CD14-positive monocyte (primary cell): ENCODE results near the gene TAS1R2. TPM values are rescaled to one million over a fixed set of nuclear protein-coding genes. Genes with fewer than 3 reads are reported as not detected.

Source experiments
- DNase-seq, 3 donors: peaks; one replicate each; pipeline ENCODE4 v3.0.0-alpha.2; 2011 to 2022
- H2AFZ ChIP-seq: 2 replicates; pipeline ENCODE4 v1.6.0; 2012; ENCODE audit warnings: mild to moderate bottlenecking, low read depth, low read length, inconsistent platforms; ENCODE audit not compliant: insufficient read depth, poor library complexity, severe bottlenecking
- H3K27ac ChIP-seq, 2 donors: 1 replicate in 1 of 2; 2 replicates in 1 of 2; pipeline ENCODE4 v1.5.1; 2012 to 2013; ENCODE audit warnings: low read length in 2 of 2, control low read depth in 1 of 2, inconsistent platforms in 1 of 2, low read depth in 1 of 2, mild to moderate bottlenecking in 1 of 2
- H3K27me3 ChIP-seq, 2 donors: one replicate each; pipeline versions ENCODE4 v1.6.0 to v1.6.1; 2011 to 2013; ENCODE audit warnings: low read length in 2 of 2; ENCODE audit not compliant: control insufficient read depth in 2 of 2, insufficient read depth in 2 of 2
- H3K36me3 ChIP-seq, 2 donors: replicated peaks in 1 of 2; 1 replicate in 1 of 2; 2 replicates in 1 of 2; pipeline versions ENCODE4 v1.5.1 to v1.6.1; 2012 to 2013; ENCODE audit warnings: low read length in 2 of 2, control low read depth in 1 of 2, inconsistent platforms in 1 of 2, mild to moderate bottlenecking in 1 of 2; ENCODE audit not compliant: insufficient read depth in 2 of 2, control insufficient read depth in 1 of 2
- H3K4me1 ChIP-seq, 2 donors: 1 replicate in 1 of 2; 2 replicates in 1 of 2; pipeline versions ENCODE4 v1.5.1 to v1.6.1; 2012 to 2013; ENCODE audit warnings: low read length in 2 of 2, control low read depth in 1 of 2, inconsistent platforms in 1 of 2, mild to moderate bottlenecking in 1 of 2, moderate library complexity in 1 of 2; ENCODE audit not compliant: insufficient read depth in 2 of 2, control insufficient read depth in 1 of 2
- H3K4me2 ChIP-seq: replicated peaks from 2 replicates; pipeline ENCODE3; 2012; ENCODE audit warnings: low read length, moderate library complexity, mild to moderate bottlenecking; ENCODE audit not compliant: poor library complexity, severe bottlenecking; ENCODE audit errors: extremely low read depth
- H3K4me3 ChIP-seq, 3 experiments: fragments of 200-600 bp in 1 of 3; sonication (generic) in 1 of 3; replicated peaks in 1 of 3; 1 replicate in 2 of 3; 2 replicates in 1 of 3; pipeline ENCODE4 v1.5.1; 2011 to 2013; ENCODE audit warnings: low read length in 3 of 3, mild to moderate bottlenecking in 3 of 3, control low read depth in 2 of 3, low read depth in 2 of 3, inconsistent platforms in 1 of 3, moderate library complexity in 1 of 3
- H3K79me2 ChIP-seq: 2 replicates; pipeline ENCODE4 v1.6.0; 2012; ENCODE audit warnings: mild to moderate bottlenecking, control low read depth, inconsistent platforms, low read length, moderate library complexity; ENCODE audit not compliant: insufficient read depth
- H3K9ac ChIP-seq: 2 replicates; pipeline ENCODE4 v1.6.0; 2017; ENCODE audit warnings: low read length, mild to moderate bottlenecking; ENCODE audit not compliant: insufficient read depth, poor library complexity, severe bottlenecking
- H3K9me3 ChIP-seq, 2 donors: replicated peaks in 1 of 2; 1 replicate in 1 of 2; 2 replicates in 1 of 2; pipeline versions ENCODE4 v1.5.1 to v1.6.1; 2012 to 2013; ENCODE audit warnings: low read length in 2 of 2, control low read depth in 1 of 2; ENCODE audit not compliant: control insufficient read depth in 1 of 2, insufficient read depth in 1 of 2
- H4K20me1 ChIP-seq: 2 replicates; pipeline ENCODE4 v1.6.0; 2012; ENCODE audit warnings: mild to moderate bottlenecking, low read length, control low read depth, moderate library complexity; ENCODE audit not compliant: insufficient read depth
- H3K27ac Mint-ChIP-seq, 7 donors: one replicate each; pipeline ENCODE4 v1.8.0; 2020; ENCODE audit warnings: mild to moderate bottlenecking in 7 of 7, mixed read lengths in 7 of 7, moderate library complexity in 6 of 7, inconsistent platforms in 2 of 7
- H3K27me3 Mint-ChIP-seq, 3 donors: one replicate each; pipeline ENCODE4 v1.8.0; 2021 to 2022; ENCODE audit warnings: low read depth in 3 of 3, mild to moderate bottlenecking in 3 of 3, mixed read lengths in 3 of 3, moderate library complexity in 3 of 3, inconsistent platforms in 1 of 3
- H3K36me3 Mint-ChIP-seq, 2 donors: one replicate each; pipeline ENCODE4 v1.8.0; 2020; ENCODE audit warnings: mixed read lengths in 2 of 2, inconsistent platforms in 1 of 2, mild to moderate bottlenecking in 1 of 2
- H3K4me1 Mint-ChIP-seq: one replicate; pipeline ENCODE4 v1.8.0; 2020; ENCODE audit warnings: mild to moderate bottlenecking, mixed read lengths
- H3K4me3 Mint-ChIP-seq, 2 donors: one replicate each; pipeline ENCODE4 v1.8.0; 2020; ENCODE audit warnings: mild to moderate bottlenecking in 2 of 2, mixed read lengths in 2 of 2, moderate library complexity in 1 of 2
- H3K9me3 Mint-ChIP-seq, 7 donors: one replicate each; pipeline ENCODE4 v1.8.0; 2020 to 2022; ENCODE audit warnings: mixed read lengths in 7 of 7, mild to moderate bottlenecking in 6 of 7, moderate library complexity in 6 of 7, inconsistent platforms in 2 of 7
- CTCF ChIP-seq: fragments of 200-600 bp; IDR thresholded peaks from one replicate; pipeline ENCODE4 v1.8.0; 2022; ENCODE audit warnings: antibody characterized with exemption, mild to moderate bottlenecking
- WGBS: methylation state at CpG from one replicate; pipeline ENCODE4 v1.1.5; 2013; ENCODE audit warnings: missing lambda C conversion rate; ENCODE audit not compliant: insufficient coverage; 5-methylcytosine and 5-hydroxymethylcytosine counted together
- intact Hi-C, 2 donors: fragments of 100-400 bp; cut with micrococcal nuclease; formaldehyde crosslinking; loops; one replicate each; pipeline versions ENCODE4 v1.15.0 to v1.15.1; 2023
- polyA plus RNA-seq, 3 donors: library from polyadenylated mRNA; depleted of rRNA in 1 of 3; unstranded in 2 of 3; stranded (reverse) in 1 of 3; fragments of 300-500 nt in 2 of 3; fragments of >200 nt in 1 of 3; fragmentation: Illumina TruSeq in 2 of 3; gene quantifications; 1 replicate in 2 of 3; 2 replicates in 1 of 3; pipeline ENCODE4 v1.2.3, GENCODE V29; 2012 to 2021

Gene TAS1R2
- polyA plus RNA-seq, 3 donors, result not detected

DNA sequence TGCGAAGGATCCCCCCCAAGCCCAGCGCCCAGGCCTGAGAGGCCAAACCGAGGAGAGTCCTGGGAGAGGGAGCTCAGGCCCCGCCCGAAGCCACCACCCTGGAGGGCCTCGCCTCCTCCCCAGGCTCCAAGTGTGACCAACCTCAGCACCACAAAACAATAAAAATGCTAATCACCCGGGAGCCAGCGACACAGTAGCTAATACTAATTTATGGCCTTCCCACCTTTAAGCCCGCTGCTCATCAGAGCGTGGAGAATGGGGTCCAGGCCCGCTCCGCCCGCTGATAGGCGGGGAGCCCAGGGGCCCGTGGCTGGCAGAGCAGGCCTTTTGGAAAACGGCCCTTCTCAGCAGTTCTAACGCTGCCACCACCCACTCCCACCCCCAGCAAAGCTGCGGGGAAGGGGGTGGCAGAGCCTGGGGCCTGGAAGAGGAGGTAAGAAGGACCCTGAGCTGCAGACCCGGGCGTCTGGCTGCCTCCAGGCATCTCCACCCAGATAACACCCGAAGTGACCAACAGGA lies 20.4 kb upstream of the TAS1R2 start:
- Histone ChIP-seq H3K9me3 (no peaks in the 10 kb centered on the region), H2AFZ (no peak overlapping the region), H3K4me1 (no peaks in the 10 kb centered on the region), H3K79me2 (no peaks in the 10 kb centered on the region), H3K9ac (no peak overlapping the region), H4K20me1 (no peaks in the 10 kb centered on the region), H3K27ac (no peak overlapping the region), H3K36me3 (peaks cover 30 to 43% of the 10 kb centered on the region in 2 donors), H3K4me3 (no peak overlapping the region), H3K4me2 (no peak overlapping the region), H3K27me3 (no peaks in the 10 kb centered on the region)
- Mint-ChIP-seq H3K4me1 (no peaks in the 10 kb centered on the region), H3K27ac (no peak overlapping the region), H3K27me3 (no peaks in the 10 kb centered on the region), H3K36me3 (peaks cover 39 to 61% of the 10 kb centered on the region in 2 donors), H3K9me3 (no peaks in the 10 kb centered on the region), H3K4me3 (no peak overlapping the region)
- TF ChIP-seq CTCF, result no peak
- WGBS, result 87% methylated on average over 9 of the region's 21 CpGs
- intact Hi-C loops, result no loop called here
- DNase-seq, result no peak

- peaks cover 30 to 43% of the 10 kb centered on the region in 2 donors for H3K36me3 ChIP-seq
- no peak for TF ChIP-seq CTCF
- Mint-ChIP-seq H3K27ac (no peak overlapping the region), H3K36me3 (peaks cover 38 to 60% of the 10 kb centered on the region in 2 donors), H3K9me3 (no peaks in the 10 kb centered on the region), H3K4me1 (no peaks in the 10 kb centered on the region), H3K27me3 (no peaks in the 10 kb centered on the region), H3K4me3 (no peak overlapping the region)
- no peaks in the 10 kb centered on the region for H3K9me3 ChIP-seq
- no peak for DNase-seq
- no peak overlapping the region for H3K4me2 ChIP-seq
- no peak overlapping the region for H3K27ac ChIP-seq
- no peak overlapping the region for H3K9ac ChIP-seq
- H3K4me3 ChIP-seq, result no peak overlapping the region
- H4K20me1 ChIP-seq, result no peaks in the 10 kb centered on the region
- no peaks in the 10 kb centered on the region for H3K79me2 ChIP-seq
- 98% methylated on average over 11 of the region's 12 CpGs for WGBS
- no peaks in the 10 kb centered on the region for H3K4me1 ChIP-seq
- intact Hi-C loops, result no loop called here
- H2AFZ ChIP-seq, result no peak overlapping the region
- no peaks in the 10 kb centered on the region for H3K27me3 ChIP-seq
These were observed 19.8 kb upstream of the TAS1R2 start for GRCh38 chr1:18879215-18879790.
